GM18858 (cell line): ENCODE measurements around the gene ZFP36L1.

Experiments
- ATAC-seq: cut with Tn5 transposase; IDR thresholded peaks from one replicate; pipeline ENCODE4 v1.9.1; 2021; ENCODE audit not compliant: unreplicated experiment

Gene ZFP36L1

GRCh38 chr14:68796418-68797101 lies 3.7 kb upstream of the ZFP36L1 start:
- ATAC-seq = no peak

GRCh38 chr14:68795597-68796417 lies 2.9 kb upstream of the ZFP36L1 start:
- ATAC-seq = peak; percentile 34

DNA sequence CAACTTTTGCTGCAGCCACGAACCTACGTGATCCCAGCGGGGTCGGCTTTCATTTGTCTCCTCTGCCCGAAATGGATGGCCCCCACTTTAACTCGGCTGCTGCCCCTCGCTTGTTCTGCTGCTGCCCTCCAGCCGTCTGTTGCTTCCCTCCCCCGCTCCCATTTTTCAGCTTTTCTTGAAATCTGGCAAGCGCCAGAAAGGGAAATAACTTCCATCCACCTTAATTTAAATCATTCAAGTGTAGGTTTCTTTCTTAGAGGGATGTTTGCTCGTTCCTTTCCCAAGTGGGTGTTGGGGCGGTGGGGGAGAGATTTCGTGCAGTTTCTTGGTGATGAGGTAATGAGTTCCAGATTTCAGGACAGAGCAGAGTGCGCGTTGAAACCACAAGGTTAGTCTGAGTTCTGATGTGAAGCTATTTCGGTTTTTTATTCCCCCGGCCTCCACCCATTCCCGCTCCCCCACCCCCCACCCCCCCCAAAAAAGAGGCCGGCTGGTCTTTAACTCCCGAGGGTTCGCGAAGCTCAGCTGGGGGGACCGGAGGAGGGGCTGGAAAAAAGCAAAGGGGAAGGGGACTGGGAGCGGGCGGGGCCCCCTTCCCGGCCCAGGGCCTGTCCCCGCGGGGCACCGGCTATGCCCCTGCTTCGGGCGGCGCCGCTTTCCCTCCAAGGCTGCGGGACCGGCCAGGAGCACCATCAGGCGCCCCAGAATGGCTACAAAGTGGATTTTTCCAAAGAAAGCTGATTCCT lies 2.2 kb upstream of the ZFP36L1 start:
- ATAC-seq = no peak

- ATAC-seq = no peak
Observed at GRCh38 chr14:68794130-68794850, 1.4 kb upstream of the ZFP36L1 start.

GRCh38 chr14:68793734-68794129 lies 865 bp upstream of the ZFP36L1 start:
- ATAC-seq = no peak

GRCh38 chr14:68792678-68792978 lies 239 bp downstream of the ZFP36L1 start:
- ATAC-seq = no peak

GRCh38 chr14:68791902-68792677 lies 777 bp downstream of the ZFP36L1 start:
- no peak for ATAC-seq

- no peak for ATAC-seq
Observed at GRCh38 chr14:68791078-68791901, 1.6 kb downstream of the ZFP36L1 start.

- no peak for ATAC-seq
Observed at GRCh38 chr14:68790644-68791077, 2.2 kb downstream of the ZFP36L1 start.

GRCh38 chr14:68789821-68790643 lies 2.8 kb downstream of the ZFP36L1 start:
- ATAC-seq = no peak

- ATAC-seq = no peak
Observed at GRCh38 chr14:68788996-68789820, 3.7 kb downstream of the ZFP36L1 start.

GRCh38 chr14:68788275-68788995 lies 4.4 kb downstream of the ZFP36L1 start:
- no peak for ATAC-seq

- ATAC-seq = no peak
Observed at GRCh38 chr14:68787092-68787992, 5.5 kb downstream of the ZFP36L1 start.

DNA sequence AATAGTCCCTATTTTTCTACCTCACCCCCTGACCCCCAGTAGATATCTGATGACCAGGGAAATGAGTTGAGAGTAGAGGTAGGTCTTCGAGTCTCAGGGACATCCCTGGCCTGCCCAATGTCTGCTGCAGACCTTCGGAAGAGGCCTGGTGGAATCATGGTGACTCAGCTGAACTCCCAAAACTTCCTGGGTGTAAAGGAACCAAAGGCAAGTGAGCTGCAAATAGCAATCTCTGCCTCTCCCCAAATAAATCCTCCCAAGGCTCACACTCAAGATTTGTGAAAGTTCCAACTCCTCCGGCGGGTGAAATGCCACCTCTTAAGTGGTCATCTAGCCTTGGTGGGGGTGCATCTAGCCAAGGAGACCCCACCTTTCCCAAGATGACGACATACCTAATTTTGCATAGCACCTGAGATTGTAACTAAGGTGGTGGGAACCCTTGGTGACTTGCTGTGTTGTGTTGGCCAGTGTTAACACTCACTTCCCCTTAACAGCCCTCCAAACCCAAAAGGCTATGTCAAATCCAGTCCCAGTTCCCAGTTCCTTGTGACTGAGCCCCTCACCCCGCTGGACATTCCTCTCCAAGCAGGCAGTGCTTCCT lies 6.3 kb downstream of the ZFP36L1 start:
- no peak for ATAC-seq

DNA sequence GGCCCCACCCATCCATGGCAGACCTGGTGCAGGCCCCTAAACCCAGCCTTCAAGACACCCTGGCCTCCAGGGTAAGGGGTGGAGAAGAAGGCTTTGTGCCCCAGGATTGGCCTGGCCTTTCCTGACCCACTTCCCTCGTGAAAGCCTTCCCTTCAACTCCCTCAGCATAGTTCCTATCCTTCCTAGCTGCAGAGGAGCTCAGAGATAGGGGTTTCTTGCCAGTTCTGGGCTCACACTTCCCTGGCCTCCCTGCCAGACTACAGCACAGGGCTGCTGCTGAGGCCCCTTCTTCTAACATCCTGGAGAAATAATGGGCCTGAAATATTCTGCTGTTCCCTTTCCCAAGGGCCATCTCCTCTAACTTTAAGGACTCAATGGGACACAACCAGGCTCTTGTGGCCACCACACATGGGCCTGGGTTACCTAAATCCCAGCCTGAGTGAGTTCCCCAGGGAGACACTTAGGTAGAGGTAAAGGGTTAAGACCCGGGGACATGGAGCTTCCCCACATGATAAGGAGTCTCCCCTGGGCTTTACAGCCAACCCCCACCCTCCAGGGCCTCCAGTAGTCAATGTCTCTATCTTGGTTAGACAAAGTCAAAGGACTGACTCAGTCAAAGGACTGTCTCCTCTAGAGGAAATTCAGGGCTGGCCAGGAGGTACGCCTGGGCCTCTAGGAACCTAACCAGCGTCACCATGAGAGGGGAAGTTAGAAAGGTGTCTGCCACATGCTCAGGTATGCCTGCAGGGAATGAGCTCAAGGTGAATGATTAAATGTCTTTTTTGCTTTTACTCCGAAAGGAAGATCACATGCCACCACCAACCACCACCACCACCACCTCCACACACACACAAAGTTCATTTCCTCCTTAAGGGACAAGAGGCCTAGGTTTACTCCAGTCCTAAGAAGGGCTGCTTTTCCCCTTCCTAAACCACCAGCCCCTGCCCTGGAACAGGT lies 7.1 kb downstream of the ZFP36L1 start:
- no peak for ATAC-seq
